Fibroblast of villous mesenchyme (primary cell): Measurements from ENCODE around the gene NR2F2. TPM values are rescaled to one million over a fixed set of nuclear protein-coding genes. Genes with fewer than 3 reads are reported as not detected.

Source experiments
- DNase-seq: peaks from one replicate; pipeline ENCODE4 v3.0.0-alpha.2; 2010; ENCODE audit warnings: low read depth
- H3K4me3 ChIP-seq: 2 replicates; pipeline ENCODE4 v1.5.1; 2011; ENCODE audit warnings: low read depth, mild to moderate bottlenecking, low read length
- CTCF ChIP-seq: IDR thresholded peaks from 2 replicates; pipeline ENCODE4 v1.5.1; 2012; ENCODE audit warnings: low read depth, mild to moderate bottlenecking, low read length; ENCODE audit not compliant: insufficient read depth
- total RNA-seq: library from RNA; depleted of rRNA; stranded (reverse); fragments of >200 nt; gene quantifications from 2 replicates; pipeline ENCODE4 v1.2.3, GENCODE V29; 2012

The NR2F2 gene
- total RNA-seq, 1 donor = 96.3 TPM

GRCh38 chr15:96335411-96336024 lies 5.0 kb downstream of the NR2F2 start:
- peak overlapping the region; percentile 90 for H3K4me3 ChIP-seq
- no peak for TF ChIP-seq CTCF
- peak; percentile 41 for DNase-seq

- peak; percentile 69 for DNase-seq
- H3K4me3 ChIP-seq = peak overlapping the region; percentile 90
- no peak for TF ChIP-seq CTCF
These were observed 5.7 kb downstream of the NR2F2 start for GRCh38 chr15:96336108-96336595.

GRCh38 chr15:96336596-96337364 lies 6.3 kb downstream of the NR2F2 start:
- no peak for DNase-seq
- no peak for TF ChIP-seq CTCF
- peak overlapping the region; percentile 90 for H3K4me3 ChIP-seq

GRCh38 chr15:96337365-96338023 lies 7.0 kb downstream of the NR2F2 start:
- TF ChIP-seq CTCF = no peak
- DNase-seq = no peak

GRCh38 chr15:96338074-96338765 lies 7.7 kb downstream of the NR2F2 start:
- peak overlapping the region; percentile 90 for H3K4me3 ChIP-seq
- no peak for TF ChIP-seq CTCF
- DNase-seq = no peak

More at GRCh38 chr15:96337365-96338023, 7.0 kb downstream of the NR2F2 start:
- H3K4me3 ChIP-seq = peak overlapping the region; percentile 90

GRCh38 chr15:96338766-96339618 lies 8.5 kb downstream of the NR2F2 start:
- no peak for TF ChIP-seq CTCF
- H3K4me3 ChIP-seq = peak overlapping the region; percentile 90
- no peak for DNase-seq
